ENCODE data around the gene LTA4H.
A peak's percentile ranks its signal among the peaks of the same experiment; 100 is the strongest.
"Not testable (repeated sequence)": the region's sequence is repeated elsewhere in the genome, so short reads cannot be mapped to it uniquely, and the experiment has no call there.

LTA4H gene

DNA sequence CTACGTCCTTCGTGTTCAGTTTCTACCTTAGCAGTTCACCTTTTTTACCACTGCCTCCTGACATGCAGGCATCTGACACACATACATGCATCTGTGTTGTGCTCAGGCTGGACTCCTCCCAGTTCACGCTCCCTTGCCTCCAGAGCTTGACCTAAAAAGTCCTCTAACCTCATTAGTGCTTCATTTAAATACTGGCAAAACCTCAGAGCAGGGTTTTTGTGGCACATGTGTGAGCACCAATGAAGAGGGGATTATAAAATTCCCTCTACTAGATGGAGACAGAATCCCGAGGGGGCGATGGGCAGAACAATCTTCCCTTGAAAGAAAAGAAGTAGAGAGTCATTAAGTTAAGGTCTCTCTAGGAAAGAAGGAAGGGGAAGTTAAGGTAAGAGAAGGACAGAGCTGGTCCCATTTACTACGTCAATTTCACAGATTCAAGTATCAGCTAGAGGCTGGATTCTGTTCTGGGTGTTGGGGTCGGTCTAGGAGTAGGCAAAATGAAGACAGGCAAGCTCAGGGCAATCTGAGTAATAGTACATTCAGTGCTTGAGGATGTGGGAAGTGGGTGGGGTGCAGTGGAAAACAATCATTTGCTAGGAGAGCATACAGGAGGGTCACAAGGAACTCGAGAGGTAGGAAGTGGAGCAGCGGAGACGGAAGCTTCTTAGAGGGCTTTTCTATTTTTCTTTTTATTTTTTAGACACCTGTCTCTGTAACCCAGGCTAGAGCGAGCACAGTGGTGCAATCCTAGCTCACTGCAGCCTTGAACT lies 46.7 kb downstream of the LTA4H start:
- DNase-seq = no peak

DNA sequence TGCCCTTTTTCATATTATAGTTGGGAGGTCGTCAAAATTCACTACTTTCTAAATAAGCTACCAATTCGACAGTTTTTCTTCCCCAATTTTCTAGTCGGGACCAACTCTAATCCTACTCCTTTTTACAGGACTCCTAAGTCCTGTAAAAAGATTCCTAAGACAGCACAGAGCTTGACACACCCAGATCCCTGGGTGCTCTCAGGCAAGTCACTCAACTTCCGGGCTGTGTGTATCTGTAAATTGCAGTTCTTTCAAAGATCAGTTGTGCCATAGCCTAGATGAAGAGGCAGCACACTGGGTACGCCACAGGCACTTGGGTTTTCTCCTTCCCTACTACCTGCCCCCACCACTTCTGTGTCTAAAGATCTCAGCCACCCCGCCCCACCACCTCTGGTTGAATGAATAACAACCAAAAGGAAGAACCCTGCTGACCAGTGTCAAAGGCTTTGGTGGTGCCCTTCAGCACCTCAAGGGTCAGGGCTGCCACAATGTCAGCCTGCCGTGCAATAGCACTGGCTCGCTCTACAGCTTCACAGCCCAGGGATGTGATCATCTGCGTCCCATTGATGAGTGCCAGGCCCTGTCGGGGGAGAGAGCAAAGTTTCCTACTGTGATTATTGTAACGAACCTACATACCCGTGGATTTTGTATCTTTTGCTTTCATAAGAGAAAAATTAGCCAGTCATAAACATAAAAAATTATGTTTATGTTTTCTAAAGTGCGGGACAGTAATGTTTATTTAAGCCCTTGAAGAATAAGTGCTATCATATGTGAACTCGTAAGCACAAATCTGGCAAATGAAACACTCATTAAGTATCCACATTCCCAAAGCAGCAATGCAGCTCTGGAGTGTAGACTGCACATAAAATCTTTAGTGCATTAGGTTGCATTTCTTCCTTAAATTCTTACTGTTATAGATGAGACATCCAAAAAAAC lies 48.5 kb downstream of the LTA4H start:
- DNase-seq = no peak

DNA sequence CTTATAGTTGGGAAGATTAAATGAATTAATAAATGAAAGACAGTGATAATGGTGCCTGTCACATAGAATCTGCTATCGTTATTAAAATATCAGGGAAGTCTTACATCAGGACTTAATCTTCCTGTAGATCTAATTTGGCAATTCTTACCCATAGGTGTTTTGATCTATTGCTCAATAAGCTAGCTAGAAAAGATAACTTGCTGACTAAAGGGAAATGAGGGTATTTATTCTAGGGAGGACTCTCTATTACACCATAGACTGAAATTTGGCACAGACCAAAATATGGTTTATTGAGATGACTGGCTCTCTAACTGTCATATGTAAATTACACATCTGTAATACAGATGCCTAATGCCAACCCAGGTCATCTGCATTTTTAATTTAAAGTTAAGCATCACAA lies 50.7 kb downstream of the LTA4H start:
- no peak for DNase-seq

DNA sequence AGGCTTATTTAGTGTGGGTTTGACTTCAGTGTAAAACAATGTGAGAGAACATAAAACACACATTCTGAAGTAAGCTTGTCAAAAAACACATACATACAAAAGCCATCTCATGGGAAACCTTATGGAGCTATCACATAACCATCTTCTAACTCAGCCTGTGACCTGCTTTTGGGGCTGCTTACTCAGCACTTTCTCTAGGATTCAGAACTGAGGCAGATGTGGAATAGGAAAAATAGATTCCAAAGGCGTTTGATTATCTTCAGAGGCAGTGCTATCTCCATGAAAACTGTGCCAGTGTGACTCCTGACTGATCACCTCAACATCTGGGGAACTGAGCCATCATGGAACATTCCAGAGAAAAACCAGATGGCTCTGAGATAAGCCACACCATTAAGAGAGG lies 52.8 kb downstream of the LTA4H start:
- DNase-seq = no peak

DNA sequence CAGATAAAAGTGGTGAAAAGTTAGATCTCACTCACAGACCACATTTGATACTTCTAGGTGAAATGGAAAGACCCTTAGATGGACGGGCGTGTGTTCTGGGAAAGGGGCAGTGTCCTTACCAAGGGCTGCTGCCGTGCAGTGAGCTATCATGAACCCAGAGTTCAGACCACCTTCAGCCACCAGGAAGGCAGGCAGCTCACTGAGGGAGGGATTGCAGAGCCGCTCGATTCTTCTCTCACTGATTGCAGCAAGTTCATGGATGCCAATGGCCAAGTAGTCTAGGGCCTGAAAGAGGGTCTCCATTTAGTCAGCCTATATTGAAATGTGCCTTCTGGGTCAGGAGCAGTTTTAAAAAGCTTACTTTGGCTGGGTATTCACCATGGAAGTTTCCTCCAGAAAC lies 55.0 kb downstream of the LTA4H start:
- no peak for DNase-seq

DNA sequence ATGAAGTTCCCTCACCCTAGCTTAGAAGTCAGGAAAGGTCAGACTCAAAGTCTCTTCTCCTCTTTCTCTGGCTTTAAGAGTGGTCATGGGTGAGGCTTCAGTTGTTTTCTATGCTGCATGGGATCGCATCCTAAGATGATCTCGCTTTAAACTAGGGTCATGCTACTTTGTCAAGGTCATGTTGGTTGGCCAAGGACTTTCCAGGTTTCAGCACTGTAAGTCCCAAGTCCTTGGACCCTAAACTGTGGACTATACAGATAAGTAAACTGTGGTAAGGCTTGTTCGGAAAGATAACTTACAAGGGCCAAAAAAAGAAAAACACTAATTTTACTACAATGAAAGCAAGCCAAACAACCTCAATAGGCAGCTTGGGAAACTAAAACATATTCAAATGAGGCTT lies 56.6 kb downstream of the LTA4H start:
- DNase-seq = no peak

DNA sequence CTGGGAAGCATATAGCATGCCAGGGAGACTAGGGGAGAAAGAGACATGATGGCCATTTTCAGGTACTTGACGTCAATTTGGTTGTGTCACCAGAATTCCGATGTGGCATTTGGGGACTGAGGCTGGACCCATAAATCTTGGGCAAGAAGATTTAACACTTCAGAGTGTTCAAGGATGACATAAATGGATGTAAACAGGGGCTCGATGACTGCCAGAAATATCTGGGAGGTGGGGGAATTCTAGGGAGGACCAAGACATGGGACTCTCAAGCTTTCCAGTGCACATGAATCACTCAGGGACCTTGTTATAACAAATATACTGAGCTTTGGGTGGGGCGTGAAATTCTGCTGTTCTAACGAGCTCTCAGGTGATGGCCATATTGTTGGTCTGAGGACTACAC lies 57.0 kb downstream of the LTA4H start:
- DNase-seq = no peak

DNA sequence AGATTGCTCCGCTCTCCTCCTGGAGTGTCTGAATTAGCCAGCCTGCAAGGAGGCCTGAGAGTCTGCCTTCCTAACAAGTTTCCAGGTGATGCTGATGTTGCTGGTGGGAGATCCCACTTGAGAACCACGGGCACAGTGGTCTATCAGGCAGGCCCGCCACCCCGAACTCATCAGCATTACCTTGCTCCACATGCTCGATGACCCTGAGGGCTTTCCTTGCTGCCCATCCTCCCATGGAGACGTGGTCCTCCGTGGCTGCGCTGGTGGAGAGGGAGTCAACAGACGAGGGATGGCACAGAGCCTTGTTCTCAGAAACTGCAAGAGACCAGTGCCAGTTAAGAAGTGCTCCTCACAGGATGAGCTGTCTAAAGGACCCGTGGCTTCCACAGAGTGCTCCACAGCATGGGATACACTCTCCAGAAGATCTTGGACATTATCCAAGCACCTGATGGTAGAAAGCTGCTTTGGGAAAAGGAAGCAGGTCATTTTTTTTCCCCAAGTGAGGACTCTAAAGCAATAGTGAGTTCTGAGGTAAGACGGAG lies 57.6 kb downstream of the LTA4H start:
- no peak for DNase-seq

DNA sequence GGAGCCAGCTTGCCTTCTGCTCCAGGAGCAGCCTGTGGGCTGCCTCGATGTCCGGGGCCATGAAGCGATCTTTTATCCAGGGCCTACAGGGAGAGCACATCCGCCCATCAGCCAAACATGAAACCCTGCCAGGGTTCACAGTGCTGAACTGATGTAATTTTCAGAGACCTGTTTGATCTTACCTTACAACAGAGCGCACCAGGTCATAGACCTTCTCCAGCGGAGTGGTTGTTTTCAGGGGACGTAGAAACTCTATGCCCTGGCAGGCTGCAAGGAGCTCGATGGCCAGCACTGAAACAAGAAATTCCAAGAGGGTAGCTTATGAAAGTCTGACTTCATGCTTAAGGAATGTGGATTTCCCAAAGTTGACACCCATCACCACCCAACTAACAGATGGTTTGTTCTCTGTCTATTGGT lies 59.0 kb downstream of the LTA4H start:
- DNase-seq = no peak

DNA sequence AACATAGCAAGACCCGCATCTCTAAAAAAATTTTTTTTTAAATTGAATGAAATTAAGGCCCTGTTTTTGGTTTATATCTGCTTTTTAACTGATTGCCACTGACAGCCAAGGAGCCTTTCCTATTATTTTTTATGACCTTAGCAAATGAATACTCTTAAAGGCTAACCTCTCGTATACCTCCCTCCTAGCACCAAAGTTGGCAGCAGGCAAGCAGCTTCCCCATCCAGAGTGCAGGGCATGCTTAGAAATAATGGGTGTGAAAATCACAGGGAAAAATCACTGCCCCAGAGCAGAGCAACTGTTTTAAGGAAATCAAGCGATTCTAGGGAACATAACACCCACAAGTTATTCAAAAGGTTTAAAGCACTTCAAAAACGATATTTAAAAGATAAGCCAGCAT lies 59.9 kb downstream of the LTA4H start:
- DNase-seq = no peak

DNA sequence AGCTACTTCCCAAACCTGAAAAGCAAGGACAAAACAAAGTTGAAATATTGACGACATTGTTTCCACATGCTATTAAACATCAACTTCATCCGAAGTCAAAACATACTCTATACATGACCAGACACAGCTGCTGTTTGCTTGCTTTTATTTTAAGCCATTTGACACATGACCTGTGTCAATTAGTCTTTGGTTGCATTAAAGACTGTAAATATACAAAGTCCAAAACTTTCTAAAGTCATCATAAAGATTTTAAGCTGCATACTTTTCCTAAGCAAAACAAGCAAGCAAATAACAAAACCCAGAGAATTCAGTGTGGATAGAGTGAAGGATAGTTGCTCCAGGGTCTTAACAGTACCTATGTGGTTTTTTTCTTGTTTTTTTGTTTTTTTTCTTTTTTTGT lies 61.0 kb downstream of the LTA4H start:
- DNase-seq = no peak

DNA sequence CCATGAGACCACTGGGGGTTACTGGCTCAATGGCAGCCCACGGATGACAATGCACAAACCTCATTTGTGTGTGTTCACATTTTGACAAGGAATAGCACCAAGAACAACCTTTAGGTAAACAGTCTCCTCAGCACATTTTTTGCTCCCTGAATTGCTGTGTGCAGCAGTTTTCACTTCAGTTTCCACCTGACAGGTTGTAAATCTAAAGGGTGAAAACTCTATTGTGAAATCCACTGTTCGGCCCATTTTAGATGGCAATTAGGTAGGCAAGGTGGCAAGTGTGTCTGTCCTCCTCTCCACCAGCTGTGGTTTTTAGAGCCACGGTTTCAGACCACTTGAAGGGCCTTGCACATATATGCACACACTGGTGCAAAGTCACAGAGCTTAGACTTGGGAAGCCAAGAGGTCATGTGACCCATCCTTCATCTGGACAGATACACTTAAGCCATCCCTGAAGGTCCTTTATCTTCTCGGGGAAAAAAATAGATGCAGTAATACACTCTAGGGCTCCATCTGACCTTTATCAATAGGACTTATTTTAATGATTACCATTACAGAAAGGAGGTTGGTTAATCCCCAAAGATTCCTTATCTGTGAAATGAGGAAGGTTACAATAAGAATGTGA lies 62.4 kb downstream of the LTA4H start:
- no peak for DNase-seq

DNA sequence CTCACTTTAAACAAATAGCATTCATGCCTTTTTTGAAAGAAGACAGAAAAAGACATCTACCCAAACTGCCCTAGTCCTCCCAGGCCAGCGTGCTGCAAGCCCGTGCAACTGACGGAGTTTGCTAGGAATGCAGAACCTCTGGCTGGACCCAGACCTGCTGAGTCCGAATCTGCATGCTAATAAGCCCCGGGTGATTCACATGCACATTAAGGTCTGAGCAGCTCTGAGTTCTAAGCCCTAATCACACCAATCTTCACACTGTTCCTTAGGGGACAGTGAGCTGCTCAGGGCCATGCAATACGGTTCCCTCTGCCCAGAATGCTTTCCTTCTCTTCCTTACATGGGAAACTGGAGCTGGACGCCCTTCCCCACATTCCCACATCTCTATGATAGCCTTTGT lies 64.5 kb downstream of the LTA4H start:
- DNase-seq = no peak

DNA sequence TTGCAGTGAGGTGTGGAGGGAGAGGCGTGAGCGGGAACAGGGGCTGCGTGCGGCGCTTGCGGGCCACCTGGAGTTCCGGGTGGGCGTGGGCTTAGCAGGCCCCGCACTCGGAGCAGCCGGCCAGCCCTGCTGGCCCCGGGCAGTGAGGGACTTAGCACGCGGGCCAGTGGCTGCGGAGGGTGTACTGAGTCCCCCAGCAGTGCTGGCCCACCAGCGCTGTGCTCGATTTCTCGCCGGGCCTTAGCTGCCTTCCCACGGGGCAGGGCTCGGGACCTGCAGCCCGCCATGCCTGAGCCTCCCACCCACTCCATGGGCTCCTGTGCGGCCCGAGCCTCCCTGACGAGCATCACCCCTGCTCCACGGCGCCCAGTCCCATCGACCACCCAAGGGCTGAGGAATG lies 66.3 kb downstream of the LTA4H start:
- not testable (repeated sequence) for DNase-seq

DNA sequence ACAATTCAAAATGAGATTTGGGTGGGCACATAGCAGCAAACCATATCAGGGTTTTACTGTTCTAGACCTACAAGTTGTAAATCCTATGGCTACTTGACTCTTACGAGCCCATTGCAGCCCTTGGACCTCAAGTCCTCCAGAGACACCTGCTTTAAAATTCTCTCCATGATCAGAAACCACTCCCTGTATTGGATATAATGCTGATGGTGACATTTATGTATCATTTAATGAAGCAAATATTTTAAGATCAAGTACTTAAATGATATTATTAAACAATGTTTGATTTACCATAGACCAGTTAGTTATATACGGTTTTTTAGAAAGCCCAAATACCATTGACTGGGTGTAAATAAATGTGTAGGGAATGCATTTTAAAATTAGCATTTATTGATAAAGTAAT lies 68.1 kb downstream of the LTA4H start:
- no peak for DNase-seq

DNA sequence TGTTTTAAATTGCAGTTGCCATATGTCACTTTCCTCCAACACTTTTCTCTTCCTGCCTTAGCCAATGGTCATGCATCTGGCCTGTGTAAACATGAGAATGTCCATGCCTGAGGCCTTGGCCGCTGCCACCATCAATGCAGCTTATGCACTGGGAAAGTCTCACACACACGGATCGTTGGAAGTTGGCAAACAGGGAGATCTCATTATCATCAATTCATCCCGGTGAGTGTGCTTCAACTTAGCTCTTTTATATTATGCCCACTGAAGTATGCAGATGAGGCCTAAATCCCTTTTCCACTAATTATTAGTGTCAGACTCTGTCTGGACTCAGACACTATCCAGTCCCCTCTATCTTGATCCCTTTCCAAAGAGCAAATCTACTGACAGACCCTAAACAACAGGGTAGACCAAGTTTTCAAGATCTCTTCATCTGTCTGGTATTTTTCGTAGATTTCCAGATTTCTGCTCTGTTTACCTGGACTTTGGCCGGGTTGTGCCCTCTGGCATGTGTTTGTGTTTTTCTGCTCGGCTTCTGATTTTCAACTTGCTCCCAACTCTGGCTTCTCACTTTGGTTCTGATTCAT lies 69.0 kb downstream of the LTA4H start:
- no peak for DNase-seq

DNA sequence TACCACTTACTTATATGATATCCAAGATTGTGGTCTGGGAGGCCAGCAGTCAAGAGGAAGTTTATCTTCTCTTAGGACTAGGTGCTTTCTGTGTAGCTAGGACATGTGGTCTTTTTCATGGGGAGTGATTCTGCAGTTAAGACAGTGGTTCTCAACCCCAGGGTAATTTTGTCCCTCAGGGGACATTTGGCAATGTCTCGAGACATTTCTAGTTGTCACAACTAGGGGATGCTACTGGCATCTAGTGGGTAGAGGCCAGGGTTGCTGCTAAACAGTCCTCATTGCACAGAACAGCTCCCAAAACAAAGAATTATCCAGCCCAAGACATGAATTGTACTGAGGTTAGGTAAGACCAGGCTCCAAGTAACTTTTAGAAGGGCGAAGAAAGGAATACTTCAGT lies 72.3 kb downstream of the LTA4H start:
- DNase-seq = no peak

DNA sequence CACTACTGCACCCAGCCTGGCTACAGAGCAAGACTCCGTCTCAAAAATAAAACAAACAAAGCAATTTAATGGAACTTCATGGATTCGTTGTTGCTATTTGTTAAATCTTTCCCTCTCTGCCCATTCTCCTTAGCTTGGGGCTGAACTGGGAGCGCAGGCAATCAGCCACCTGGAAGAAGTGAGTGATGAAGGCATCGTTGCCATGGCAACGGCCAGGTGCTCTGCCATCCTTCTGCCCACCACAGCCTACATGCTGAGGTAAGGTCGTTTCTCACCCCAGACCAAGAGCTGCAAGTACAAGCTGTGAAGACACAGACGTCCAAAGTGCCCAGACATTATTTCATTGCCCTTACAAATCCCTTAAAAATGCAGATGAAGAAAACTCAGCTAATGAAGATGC lies 73.2 kb downstream of the LTA4H start:
- DNase-seq = no peak

DNA sequence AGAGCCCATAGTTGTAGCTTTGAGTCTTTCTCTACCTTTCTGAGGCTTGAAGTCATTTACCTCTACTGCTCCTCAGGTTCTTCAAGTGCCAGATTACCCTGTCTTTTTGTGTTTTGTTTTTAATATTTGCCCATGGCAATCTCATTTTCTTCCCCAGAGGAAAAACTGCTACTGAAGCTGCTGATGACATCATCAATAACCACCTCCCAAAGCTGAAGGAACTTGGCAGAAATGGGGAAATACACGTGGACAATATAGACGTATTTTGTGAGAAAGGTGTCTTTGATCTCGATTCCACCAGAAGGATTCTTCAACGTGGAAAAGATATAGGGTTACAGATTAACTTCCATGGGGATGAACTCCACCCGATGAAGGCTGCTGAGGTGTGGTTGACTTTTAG lies 75.1 kb downstream of the LTA4H start:
- no peak for DNase-seq

DNA sequence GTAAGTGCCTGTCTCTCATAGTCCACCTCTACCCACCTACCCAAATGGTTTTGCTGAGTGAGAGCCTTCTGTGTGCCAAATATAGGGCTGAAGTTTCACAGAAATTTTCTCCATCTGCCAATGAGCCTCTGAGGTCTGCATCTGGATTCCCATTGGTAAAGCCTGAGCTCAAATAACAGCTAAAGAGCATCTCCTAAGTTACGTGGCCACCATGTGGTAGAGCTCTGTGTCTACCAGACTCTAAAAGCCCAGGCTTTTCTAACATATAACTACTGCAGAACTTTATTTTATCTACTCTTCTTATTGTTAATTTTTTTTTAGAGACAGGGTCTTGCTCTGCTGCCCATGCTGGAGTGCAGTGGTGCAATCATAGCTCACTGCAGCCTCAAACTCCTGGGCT lies 76.3 kb downstream of the LTA4H start:
- DNase-seq = peak in 1 of 6 experiments; percentile 2

DNA sequence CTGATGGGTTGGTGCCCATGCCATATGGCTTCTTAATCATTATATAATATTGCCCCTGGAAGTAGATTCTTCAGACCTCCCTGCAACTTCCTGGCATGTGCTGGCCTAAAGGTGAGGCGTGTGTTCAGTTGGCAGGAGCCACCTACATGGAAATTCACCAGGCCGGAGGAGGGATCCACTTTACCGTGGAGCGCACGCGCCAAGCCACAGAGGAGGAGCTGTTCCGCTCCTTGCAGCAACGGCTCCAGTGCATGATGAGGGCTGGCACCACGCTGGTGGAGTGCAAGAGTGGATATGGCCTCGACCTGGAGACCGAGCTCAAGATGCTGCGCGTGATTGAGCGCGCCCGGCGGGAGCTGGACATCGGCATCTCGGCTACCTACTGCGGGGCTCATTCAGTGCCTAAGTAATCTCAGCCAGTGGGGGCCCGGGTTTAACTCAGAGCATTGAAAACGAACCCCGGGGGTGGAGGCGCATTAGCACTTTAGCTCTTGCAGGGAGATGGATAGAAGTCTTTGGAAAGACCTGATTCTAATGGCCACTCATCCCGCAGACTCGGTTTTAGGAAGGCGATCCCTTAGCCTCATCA lies 78.7 kb downstream of the LTA4H start:
- no peak for DNase-seq

DNA sequence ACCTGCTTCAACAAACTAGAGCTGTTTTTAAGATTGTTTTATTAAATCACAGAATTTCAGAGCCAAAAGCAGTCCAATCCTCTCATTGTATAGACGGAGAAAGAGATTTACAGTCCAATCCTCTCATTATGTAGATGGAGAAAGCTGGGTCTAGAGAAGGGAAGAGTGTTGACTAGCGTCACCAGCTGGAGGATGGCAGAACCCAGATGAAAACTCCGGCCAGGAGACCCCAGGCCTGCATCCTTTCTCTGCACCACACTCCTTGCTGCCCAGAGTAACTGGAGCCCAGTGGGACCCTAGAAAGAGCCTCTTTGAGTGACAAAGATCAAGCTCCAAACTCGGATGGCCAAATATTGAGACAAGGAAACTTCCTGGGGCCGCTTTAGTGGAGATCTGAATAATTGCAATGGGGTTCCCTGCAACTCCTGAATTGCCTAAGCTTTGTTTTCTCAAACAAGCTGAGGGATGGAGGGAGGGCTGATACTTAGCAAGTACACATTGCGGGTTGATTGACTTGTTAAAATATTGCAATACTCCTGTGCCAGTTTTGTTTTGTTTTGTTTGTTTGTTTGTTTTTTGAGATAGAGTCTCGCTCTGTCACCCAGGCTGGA lies 79.7 kb downstream of the LTA4H start:
- DNase-seq = no peak

Data from stimulated activated naive CD4-positive, alpha-beta T cell (primary cell).